GM11168 (cell line): ENCODE measurements around the gene NECTIN1.

Source experiments
- in situ Hi-C: fragments of 300-500 bp; cut with MboI; formaldehyde crosslinking; loops from one replicate; pipeline ENCODE4 v1.12.0; 2022; ENCODE audit warnings: low sequenced_read_pairs; ENCODE audit not compliant: unreplicated experiment

NECTIN1 gene

DNA sequence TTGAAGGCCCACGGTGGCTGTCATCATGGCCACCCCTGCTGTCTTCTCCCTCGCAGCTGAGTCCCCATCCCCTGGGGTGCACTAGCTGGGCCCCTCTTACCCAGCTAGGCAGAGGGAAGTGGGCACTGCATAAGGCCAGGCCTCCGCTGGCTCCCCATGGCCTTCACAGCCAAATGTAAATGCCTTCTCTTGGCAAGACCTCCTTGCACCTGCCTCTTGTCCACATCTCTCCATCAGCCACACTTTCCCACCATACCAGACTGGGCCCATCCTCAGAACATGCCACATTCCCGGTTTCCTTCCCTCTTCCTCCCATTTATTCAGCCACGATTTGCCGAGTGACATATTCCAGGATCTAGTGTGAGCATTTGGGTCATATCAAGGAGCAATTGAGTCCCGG, 49.7 kb downstream of the NECTIN1 start:
- in situ Hi-C loops: loop anchor here (10.0 kb wide), 1 partner anchor 55 kb away; no protein-coding TSS in a partner anchor

DNA sequence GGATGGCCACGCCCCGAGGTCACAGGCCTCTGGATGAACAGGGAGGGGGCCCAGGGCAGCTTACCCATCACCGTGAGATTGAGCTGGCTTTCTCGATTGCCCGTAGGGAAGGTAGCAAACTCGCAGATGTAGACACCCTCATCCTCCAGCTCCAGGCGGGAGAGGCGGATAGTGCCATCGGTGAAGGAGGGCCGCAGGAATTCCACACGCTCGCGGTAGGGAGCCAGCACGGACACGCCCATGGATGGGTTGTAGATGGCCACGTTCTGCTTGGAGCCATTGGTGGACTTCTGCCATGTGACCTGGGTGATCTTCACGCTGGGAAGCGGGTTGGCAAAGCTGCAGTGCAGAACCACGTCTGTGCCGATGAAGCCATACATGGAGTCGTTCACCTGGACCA, 50.6 kb downstream of the NECTIN1 start:
- in situ Hi-C loops: loop anchor here (10.0 kb wide), 1 partner anchor 56 kb away; no protein-coding TSS in a partner anchor

DNA sequence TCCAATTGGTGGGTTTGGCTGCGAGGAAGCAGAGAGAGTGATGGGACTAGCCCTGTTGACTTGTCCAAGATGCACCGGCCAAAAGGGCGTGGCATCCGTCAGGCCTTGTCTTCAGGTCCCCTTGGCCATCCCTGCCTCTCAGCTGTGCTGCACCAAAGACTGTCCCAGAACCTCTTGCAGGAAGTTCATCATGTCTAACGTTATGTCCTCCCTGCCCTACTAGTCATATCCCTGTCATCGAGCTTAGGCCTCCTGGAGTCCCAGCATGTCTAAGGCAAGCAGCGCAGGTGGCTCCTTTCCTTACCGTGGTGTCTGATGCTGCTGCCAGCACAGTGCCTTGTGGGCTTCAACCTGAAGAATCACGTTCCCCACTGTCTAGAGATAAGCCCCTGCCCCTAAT, 51.2 kb downstream of the NECTIN1 start:
- in situ Hi-C loops: loop anchor here (10.0 kb wide), 1 partner anchor 57 kb away; no protein-coding TSS in a partner anchor

DNA sequence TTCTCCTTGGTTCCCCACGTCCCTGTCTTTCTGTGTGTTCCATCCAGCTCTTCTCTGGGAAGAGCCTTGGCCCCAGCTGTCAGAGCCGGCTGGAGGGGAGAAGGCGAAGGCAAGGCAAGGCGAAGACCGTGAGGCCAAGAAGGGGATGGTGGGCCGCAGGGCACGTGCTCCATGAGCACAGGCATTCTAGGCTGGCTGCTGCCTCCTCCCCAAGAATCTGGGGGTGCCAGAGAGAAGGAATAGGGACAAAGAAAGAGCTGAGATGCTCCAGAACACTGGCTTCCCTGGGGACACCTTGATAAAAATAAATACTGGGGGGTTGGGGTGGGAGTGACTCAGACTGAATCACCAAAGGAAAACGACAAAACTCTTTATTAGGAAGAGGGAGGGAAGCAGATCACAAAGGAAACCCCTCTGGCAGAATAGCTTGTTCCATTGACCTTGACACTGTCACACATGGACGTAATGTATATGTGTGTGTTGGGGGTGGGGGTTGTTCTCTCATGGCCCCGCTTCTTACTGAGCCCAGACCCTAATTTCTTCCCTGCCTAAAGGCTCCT, 52.5 kb downstream of the NECTIN1 start:
- in situ Hi-C loops: loop anchor here (10.0 kb wide), 1 partner anchor 58 kb away; no protein-coding TSS in a partner anchor

DNA sequence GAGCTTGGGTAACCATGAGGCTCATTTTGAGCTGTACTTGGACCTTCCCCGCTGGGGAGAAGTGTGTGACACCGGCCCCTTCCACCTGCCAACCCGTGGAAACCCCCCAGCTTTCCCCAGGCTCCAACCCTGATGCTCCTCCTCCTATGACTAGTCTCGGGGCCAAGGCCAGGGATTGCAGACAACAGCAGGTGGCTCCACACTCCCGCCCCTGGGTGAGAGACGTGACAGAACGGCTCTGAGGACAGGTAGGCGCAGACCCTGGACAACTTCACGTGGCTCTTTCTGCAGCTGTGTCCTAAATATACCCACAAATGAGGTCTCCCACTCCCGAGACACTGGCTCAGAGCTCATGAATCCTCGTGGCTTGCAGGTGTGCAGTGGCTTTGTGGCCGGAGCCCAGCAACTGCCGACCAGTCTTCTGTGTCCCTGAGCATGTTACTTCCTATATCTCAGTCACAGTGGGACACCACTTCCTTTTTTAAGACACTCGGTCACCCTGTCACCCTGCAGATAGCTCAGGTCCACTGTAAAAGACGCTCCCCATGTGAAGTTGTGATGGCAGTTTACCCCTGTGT, 55.2 kb downstream of the NECTIN1 start:
- in situ Hi-C loops: loop anchor here (10.0 kb wide), 1 partner anchor 61 kb away; no protein-coding TSS in a partner anchor

DNA sequence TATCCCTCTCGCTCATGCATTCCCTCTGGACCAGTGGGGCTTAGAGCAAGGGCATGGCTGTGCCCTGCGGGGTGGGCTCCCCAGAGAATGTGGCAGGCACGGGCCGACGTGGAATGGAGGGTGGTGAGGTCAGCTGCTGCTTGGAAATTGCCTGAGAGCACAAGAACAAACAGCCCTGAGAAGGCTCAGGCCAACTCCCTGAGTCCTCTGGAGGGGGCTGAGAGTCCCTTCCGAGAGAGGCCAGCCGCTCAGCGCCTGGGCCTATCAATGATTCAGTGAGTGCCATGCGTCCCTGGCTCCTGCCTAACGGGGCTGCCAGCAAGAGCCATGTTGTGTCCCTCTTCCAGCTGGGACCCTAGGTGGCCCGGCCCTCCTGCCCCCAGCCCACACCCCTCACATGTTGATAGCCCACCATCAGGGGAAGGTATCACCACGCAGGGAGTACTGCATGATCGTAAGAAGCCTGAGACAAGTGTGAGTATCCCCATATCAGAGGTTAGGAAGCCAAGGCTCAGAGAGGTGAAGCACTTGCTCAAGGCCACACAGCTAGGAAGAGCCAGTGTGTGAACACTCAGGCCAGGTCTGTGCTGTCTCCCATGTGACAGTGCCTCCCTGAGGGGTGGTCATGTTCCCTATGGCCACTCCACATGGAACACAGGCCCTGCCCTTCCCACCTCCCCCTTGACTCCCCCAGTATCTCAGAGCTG, 55.8 kb downstream of the NECTIN1 start:
- in situ Hi-C loops: loop anchor here (10.0 kb wide), 1 partner anchor 62 kb away; no protein-coding TSS in a partner anchor

DNA sequence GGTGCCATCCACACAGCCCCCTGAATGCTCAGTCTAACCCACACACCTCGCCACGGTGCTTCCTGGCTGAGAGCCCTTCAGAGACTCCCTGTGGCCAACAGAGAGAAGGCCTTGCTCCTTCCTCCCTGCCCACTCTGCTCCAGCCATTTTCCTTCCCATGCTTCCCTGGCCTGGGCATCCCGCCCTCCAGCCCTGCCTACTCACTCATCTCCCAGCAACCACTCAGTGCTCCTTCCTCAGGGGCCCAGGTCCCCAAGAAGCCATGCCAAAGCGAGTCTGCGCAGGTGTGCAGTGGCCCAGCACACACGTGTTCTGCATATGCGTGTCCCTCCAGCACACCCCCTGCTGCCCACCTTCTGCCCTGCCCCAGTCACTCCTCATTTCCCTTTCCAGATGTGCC, 56.4 kb downstream of the NECTIN1 start:
- in situ Hi-C loops: loop anchor here (10.0 kb wide), 1 partner anchor 62 kb away; no protein-coding TSS in a partner anchor

DNA sequence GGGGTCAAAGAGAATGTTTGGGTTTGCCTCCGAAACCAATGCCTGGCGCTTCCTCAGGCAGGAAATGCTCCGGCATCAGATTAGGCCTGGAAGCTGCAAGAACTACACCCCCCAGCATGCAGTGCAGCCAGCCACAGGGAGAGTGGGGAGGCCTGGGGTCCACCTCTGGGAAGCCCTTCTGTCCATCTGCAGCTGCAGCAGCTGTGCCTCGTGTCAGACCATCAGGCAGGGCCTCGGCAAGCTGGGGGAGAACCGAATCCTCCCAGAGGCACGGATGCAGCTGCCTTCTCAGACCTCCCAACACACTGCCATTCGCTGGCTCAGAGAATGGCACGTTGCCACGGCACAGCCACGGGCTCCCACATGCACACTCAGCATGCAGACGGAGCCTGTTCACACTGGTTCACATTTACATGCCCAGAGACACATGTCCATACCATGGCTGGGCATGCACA, 57.4 kb downstream of the NECTIN1 start:
- in situ Hi-C loops: loop anchor here (10.0 kb wide), 1 partner anchor 63 kb away; no protein-coding TSS in a partner anchor

DNA sequence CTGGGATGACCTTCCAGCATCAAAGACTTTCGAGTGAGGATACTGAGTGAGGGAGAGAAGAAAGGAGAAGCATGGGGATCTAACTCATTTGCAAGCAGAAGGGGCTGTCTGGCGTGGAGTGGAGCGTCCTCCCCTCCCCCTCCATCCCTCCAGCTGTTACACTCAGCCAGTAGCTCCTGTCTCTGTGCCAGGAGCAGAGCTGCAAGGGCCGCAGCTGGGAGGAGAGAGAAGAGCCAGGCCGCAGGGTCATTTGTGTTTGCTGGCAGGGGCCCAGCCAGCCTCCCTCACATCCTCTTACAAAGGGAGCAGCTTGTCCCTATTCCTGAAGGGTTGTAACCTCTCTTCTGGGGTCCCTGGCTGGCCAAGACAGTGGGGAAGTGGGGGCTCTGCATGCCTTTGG, 57.9 kb downstream of the NECTIN1 start:
- in situ Hi-C loops: loop anchor here (10.0 kb wide), 1 partner anchor 64 kb away; no protein-coding TSS in a partner anchor

DNA sequence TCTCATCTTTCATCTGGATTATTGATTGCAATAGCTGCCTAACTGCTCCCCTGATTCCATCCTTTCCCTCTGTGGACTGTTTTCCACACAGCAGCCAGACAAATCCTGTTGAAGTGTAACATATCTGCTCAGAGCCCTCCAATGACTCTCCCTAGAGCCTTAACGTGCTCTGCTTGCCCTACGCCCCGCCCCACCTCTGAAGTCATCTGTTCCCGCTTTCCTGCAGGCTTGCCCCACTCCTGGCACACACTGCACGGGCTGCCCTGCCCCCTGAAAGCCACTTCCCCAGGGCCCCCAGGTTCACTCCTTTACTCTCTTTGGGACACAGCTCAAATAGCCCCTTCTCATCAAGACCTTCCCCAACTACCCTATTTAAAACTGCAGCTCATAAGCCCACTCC, 59.5 kb downstream of the NECTIN1 start:
- in situ Hi-C loops: no loop called here

DNA sequence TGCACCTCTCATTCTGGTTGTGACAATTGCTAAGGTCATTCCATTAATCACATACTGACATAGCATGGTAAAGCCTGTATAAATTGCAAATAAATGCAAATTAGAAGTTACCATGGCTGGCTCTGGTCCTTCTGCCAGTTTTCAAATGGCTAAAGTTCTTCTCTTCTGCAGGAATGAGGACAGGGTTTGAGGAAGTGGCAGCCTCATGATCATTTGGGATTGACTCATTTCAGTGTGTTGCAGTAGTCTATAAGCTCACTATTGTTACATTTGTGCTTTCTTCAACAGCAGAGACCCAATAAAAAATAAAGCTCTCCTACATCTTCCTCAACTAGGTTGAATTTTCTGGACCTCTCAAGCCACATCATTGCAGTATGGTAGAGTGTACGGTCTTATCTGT, 60.3 kb downstream of the NECTIN1 start:
- in situ Hi-C loops: no loop called here

DNA sequence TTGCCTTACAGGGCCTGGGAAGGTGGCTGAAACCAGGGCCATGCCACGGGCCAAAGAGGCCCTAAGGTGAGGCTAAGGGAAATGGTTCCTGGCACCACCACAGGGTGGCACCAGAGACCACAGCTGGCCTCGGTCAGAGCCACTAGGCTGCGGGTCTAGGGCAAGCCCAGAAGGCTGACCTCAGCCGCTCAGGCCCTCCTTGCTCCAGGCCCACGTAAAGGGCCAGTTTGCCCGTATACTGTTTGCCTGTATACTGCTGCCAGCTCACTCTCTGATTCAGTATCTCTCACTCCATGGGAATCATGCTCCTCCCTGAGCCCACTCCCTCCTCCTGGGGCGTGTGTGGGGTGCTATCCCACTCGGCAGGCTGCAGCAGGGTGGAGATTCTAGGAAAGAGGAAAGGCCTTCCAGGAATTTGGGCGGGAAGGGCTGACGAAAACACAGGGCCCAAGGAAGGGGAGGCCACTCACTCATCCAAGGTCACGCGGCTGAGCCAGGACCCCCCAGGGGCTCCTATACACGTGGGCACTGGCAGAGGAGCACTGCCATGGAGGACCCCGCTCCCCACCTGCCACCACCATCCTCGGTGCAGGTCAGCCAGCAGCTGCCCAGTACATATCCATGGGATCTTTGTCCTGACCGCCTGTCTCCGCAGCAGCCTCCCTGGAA, 62.4 kb downstream of the NECTIN1 start:
- in situ Hi-C loops: no loop called here

DNA sequence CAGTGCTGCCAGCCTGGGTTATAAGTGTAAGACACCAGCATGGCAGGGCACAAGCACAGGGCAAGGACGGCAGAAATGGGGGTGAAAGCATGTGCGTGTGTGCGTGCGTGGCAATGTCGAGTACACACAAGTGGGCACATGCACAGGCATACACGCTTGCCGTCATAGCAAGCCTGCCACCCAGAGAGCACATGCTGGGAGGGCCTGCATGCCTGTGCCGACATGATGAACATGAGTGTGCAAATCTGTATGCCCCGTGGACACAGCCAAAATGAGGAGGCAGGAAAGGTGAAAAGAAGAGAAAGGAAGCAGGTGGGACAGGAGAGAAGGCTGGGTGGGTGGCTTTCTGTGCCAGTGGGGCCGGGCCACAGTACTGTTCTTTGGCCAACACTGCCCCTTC, 62.9 kb downstream of the NECTIN1 start:
- in situ Hi-C loops: no loop called here

DNA sequence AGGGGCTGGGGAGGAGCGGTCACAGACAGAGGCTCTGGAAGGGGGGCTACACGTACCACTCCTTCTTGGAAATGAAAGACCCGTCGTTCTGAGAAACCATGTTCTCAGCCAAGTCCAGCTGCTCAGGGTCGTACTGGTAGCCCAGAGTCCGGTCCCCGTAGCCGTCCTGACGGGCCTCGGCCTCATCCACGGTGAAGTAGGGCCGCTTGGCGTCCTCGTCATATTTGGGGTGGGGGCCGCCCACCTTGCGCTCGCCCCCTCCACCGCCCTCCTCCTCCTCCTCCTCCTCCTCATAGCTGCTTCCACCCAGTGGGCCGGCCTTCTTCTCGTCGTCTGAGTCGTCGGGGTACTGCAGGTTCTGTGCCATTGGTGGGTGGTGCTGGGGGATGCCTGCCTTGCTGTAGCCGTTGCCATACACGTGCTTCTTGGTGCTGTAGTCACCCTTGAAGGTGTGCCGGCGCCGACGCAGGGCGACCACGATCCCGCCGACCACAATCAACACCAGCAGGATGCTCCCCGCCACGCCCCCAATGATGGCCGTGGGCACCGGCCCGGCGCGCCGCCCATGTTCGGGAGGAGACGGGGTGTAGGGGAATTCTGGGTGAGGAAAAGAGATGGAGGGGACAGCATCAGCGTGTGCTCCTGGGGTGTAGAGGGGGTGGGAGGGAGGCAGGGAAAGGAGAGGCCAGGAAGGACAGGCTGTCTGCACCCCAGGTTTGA, 64.1 kb downstream of the NECTIN1 start:
- in situ Hi-C loops: no loop called here

DNA sequence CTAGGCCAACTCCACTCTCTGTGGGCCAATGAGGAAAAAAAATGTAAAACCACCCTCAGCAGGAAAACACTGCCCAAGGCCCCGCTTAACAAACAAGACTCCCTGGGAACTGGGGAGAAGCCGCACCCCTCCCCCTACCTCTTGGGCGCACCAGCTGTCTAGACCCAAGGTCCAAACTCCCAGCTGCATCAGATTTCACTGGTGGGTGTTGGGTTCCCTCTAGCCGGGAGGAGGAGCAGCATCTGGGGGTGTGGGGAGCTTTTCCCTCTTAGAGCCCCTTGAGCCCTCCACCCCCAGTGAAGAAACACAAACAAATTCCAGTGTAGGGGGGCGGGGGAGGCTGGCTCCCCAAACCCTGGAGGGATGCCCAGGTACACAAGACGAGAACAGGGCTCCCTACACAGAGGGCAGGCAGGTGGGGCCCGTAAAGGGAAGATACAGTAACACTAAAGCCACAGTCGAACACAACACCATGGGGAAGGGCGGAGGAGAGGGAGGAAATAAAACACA, 64.9 kb downstream of the NECTIN1 start:
- in situ Hi-C loops: no loop called here

DNA sequence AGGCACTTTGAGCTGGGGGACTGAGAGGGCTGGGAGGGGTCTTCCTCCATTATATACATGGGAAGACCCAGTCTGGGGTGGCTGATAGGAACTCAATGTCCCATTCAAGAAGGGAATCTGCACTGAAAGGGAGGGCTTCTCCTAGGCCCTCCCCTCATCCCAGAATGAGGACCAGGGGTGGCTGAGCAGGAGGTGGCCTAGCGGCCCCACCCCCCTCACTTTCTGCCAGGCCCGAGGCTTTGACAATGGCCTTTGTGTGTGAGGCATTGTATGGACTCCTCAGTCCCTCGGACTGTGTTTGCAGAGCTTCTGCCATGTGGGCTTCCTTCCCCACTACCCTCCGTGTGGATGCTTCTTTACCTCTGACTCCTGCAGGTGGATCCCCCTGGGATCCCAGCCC, 65.7 kb downstream of the NECTIN1 start:
- in situ Hi-C loops: no loop called here

DNA sequence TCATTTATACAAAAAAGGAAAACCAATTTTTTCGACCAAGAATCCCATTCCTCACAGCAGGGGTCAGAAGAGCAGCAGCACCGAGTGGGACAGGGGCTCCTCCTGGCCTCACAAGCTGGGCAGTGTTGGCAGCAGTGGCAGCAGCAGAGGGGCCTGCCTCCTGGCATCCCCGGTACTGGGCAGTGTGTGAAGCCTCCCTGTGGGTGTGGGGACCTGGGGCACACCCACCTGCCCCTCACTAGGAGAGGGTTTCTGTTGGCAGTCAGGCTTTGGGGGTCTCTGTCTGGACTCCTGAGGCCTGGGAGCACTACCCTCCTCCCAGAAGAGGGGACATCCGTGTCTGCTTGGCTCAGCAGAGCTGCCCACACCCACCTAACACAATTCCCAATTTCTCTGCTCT, 67.8 kb downstream of the NECTIN1 start:
- in situ Hi-C loops: no loop called here

DNA sequence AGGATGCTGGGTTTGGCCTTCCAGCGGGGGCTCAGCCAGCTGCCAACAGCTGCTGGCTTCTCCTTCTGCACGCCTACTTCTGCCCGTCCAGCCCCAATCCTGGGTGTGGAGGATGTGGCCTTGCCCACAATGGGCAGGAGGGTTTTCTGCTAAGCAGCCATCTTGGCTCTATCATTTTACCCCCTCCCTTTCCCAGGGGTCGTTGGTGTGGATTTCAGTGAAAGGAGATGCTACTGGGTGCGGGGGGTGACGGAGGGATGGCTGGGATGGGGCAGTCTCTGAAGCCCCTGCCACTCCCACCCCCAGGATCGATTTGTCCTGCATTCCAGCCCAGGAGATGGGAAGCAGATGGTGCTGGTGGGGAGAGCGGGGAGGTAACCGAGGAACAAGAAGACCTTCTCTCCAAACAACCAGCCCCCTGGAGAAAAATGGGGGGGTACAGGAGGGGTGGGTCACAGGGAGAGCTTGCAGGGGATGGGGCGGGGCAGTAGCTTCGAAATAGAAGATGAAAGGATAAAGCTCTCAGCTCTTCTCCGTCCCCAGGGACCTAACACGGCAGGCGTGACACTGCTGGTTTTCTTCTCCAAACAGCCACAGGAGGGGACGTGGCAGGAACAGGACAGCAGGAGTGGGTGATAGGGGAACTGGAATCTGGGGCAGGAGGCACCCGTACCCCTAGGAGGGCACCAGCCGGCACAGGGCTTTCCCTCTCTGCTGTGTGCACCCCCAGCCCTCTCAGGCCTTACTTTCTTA, 68.9 kb downstream of the NECTIN1 start:
- in situ Hi-C loops: loop anchor here (10.0 kb wide), 1 partner anchor 455 kb away; no protein-coding TSS in a partner anchor
